PC-9 (cell line): ENCODE results near the gene HLA-DRB5.
"Not testable (repeated sequence)": the region's sequence is repeated elsewhere in the genome, so short reads cannot be mapped to it uniquely, and the experiment has no call there.

Experiments
- EZH2 ChIP-seq: fragments of 200-600 bp; sonication (generic); IDR thresholded peaks from 2 replicates; pipeline ENCODE4 v1.8.0; 2017; ENCODE audit warnings: antibody characterized with exemption, low read depth
- TF ChIP-seq, protein P1 (sequence below): fragments of 200-600 bp; sonication (generic); conservative IDR thresholded peaks from 2 replicates; pipeline ENCODE4 v1.6.1; 2017; ENCODE audit warnings: mixed run types, antibody characterized with exemption, mild to moderate bottlenecking, moderate library complexity

DNA sequence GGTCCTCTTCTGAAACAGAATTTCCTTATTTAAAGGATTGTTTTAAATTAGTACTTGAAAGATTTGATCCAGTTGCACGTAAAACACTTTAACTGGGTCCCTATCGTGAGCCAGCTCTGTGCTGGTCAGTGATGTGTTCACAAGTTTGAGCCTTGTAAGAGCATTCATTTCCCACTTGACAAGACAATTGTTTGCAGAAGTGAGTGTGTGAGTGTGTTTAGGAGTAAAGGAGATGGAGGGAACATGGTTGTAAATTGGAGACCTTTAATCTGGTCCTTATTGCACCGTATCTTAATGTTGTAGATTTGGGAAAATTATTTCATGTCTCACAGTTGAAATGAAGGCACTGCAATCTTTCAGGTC, 325 bp upstream of the HLA-DRB5 start:
- TF ChIP-seq, protein P1, sequence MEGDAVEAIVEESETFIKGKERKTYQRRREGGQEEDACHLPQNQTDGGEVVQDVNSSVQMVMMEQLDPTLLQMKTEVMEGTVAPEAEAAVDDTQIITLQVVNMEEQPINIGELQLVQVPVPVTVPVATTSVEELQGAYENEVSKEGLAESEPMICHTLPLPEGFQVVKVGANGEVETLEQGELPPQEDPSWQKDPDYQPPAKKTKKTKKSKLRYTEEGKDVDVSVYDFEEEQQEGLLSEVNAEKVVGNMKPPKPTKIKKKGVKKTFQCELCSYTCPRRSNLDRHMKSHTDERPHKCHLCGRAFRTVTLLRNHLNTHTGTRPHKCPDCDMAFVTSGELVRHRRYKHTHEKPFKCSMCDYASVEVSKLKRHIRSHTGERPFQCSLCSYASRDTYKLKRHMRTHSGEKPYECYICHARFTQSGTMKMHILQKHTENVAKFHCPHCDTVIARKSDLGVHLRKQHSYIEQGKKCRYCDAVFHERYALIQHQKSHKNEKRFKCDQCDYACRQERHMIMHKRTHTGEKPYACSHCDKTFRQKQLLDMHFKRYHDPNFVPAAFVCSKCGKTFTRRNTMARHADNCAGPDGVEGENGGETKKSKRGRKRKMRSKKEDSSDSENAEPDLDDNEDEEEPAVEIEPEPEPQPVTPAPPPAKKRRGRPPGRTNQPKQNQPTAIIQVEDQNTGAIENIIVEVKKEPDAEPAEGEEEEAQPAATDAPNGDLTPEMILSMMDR, result not testable (repeated sequence)
- not testable (repeated sequence) for TF ChIP-seq EZH2
